HEK293 (cell line): ENCODE measurements around the gene SIK2.

Source experiments
- CTCF ChIA-PET: fragments of 350-600 bp; formaldehyde crosslinking; extraction: SDS; loops from one replicate; lab custom pipeline; 2021; ENCODE audit warnings: antibody characterized with exemption; lab: Yijun Ruan, JAX
- POLR2A ChIA-PET: fragments of 300-600 bp; formaldehyde crosslinking; extraction: SDS; loops from one replicate; lab custom pipeline; 2020; ENCODE audit warnings: antibody characterized with exemption, inconsistent platforms; lab: Yijun Ruan, JAX
- H3K27ac ChIP-seq: fragments of 200-500 bp; sonication (Bioruptor generic); 2 replicates; pipeline ENCODE4 v1.5.1; 2014; ENCODE audit warnings: low read depth, low read length, control low read depth, inconsistent platforms; ENCODE audit errors: extremely low read depth
- H3K36me3 ChIP-seq, 2 experiments: fragments of 200-500 bp in 1 of 2; sonication (Bioruptor generic) in 1 of 2; 1 replicate in 1 of 2; 2 replicates in 1 of 2; pipeline ENCODE4 v1.5.1; 2014 to 2017; ENCODE audit warnings: inconsistent platforms in 2 of 2, low read length in 2 of 2; ENCODE audit not compliant: control insufficient read depth in 2 of 2, insufficient read depth in 1 of 2
- H3K4me1 ChIP-seq: fragments of 200-500 bp; sonication (Bioruptor generic); 2 replicates; pipeline ENCODE4 v1.5.1; 2014; ENCODE audit warnings: mild to moderate bottlenecking, low read length, inconsistent platforms; ENCODE audit not compliant: control insufficient read depth, insufficient read depth
- H3K4me3 ChIP-seq: 2 replicates; pipeline ENCODE4 v1.5.1; 2011; ENCODE audit warnings: low read depth, mild to moderate bottlenecking, control low read depth, low read length, moderate library complexity
- H3K9me3 ChIP-seq: fragments of 200-500 bp; sonication (Bioruptor generic); 2 replicates; pipeline ENCODE4 v1.5.1; 2014; ENCODE audit warnings: low read depth, low read length, inconsistent platforms; ENCODE audit not compliant: control insufficient read depth, insufficient read depth
- BCL11B ChIP-seq: fragments of 450-650 bp; formaldehyde crosslinking; IDR thresholded peaks from 2 replicates; pipeline ENCODE4 v1.5.1; 2016; ENCODE audit warnings: low read depth, missing biosample characterization, missing genetic modification characterization
- FEZF1 ChIP-seq: fragments of 450-650 bp; formaldehyde crosslinking; IDR thresholded peaks from 2 replicates; pipeline ENCODE4 v1.5.1; 2016; ENCODE audit warnings: missing biosample characterization, missing genetic modification characterization
- PRDM10 ChIP-seq: fragments of 450-650 bp; formaldehyde crosslinking; IDR thresholded peaks from 2 replicates; pipeline ENCODE4 v1.5.1; 2016; ENCODE audit warnings: missing biosample characterization, missing genetic modification characterization
- TSHZ1 ChIP-seq: fragments of 450-650 bp; formaldehyde crosslinking; IDR thresholded peaks from 2 replicates; pipeline ENCODE4 v1.5.1; 2016; ENCODE audit warnings: missing biosample characterization, missing genetic modification characterization, borderline replicate concordance
- ZNF174 ChIP-seq: fragments of 450-650 bp; formaldehyde crosslinking; IDR thresholded peaks from 2 replicates; pipeline ENCODE4 v1.5.0; 2017; ENCODE audit warnings: missing biosample characterization, mild to moderate bottlenecking, missing genetic modification characterization
- ZNF239 ChIP-seq: fragments of 450-650 bp; formaldehyde crosslinking; IDR thresholded peaks from 2 replicates; pipeline ENCODE4 v1.5.1; 2016; ENCODE audit warnings: missing biosample characterization, missing genetic modification characterization
- ZNF280D ChIP-seq: fragments of 450-650 bp; formaldehyde crosslinking; IDR thresholded peaks from 2 replicates; pipeline ENCODE4 v1.5.1; 2016; ENCODE audit warnings: missing biosample characterization, missing genetic modification characterization
- ZNF391 ChIP-seq: fragments of 450-650 bp; formaldehyde crosslinking; IDR thresholded peaks from 2 replicates; pipeline ENCODE4 v1.5.1; 2016; ENCODE audit warnings: low read depth, missing biosample characterization, missing genetic modification characterization, borderline replicate concordance
- ZNF558 ChIP-seq: fragments of 450-650 bp; formaldehyde crosslinking; IDR thresholded peaks from 2 replicates; pipeline ENCODE4 v1.5.1; 2016; ENCODE audit warnings: missing biosample characterization, missing genetic modification characterization
- TF ChIP-seq, protein P1 (sequence below): fragments of 450-650 bp; IDR thresholded peaks from 2 replicates; pipeline ENCODE4 v1.5.1; 2018; ENCODE audit warnings: missing biosample characterization, missing genetic modification characterization
- TF ChIP-seq, protein P2 (sequence below): fragments of 450-650 bp; formaldehyde crosslinking; IDR thresholded peaks from 2 replicates; pipeline ENCODE4 v1.5.1; 2016; ENCODE audit warnings: missing biosample characterization, missing genetic modification characterization

SIK2 gene

GRCh38 chr11:111697933-111698371 is 95.7 kb downstream of the SIK2 start (continued):
- TF ChIP-seq PRDM10 (tag by site-specific recombination) (no peak), ZNF174 (tag by site-specific recombination) (no peak), FEZF1 (no peak), ZNF391 (no peak)
- TF ChIP-seq, all 188 proteins: peak for 0

- Histone ChIP-seq H3K27ac (no peak overlapping the region), H3K4me3 (no peak overlapping the region)
- POLR2A ChIA-PET: interaction anchor here (0.6 kb wide), 1 partner anchor 55 kb away, joined by 4 read pairs; no protein-coding TSS in a partner anchor
Observed at GRCh38 chr11:111698852-111699559, 96.8 kb downstream of the SIK2 start.

More at GRCh38 chr11:111698852-111699559, 96.8 kb downstream of the SIK2 start:
- Histone ChIP-seq H3K9me3 (no peaks in the 10 kb centered on the region), H3K36me3 (peaks cover 0 to 20% of the 10 kb centered on the region in 2 experiments; a peak in 1 of 3 replicates), H3K4me1 (no peaks in the 10 kb centered on the region)
- CTCF ChIA-PET: interaction anchor here (0.6 kb wide), 1 partner anchor 34 kb away, joined by 6 read pairs; no protein-coding TSS in a partner anchor
- TF ChIP-seq ZNF558 (no peak), ZNF280D (tag by site-specific recombination) (no peak), BCL11B (tag by site-specific recombination) (no peak), ZNF239 (no peak), TSHZ1 (tag by site-specific recombination) (no peak)
- TF ChIP-seq, protein P1, sequence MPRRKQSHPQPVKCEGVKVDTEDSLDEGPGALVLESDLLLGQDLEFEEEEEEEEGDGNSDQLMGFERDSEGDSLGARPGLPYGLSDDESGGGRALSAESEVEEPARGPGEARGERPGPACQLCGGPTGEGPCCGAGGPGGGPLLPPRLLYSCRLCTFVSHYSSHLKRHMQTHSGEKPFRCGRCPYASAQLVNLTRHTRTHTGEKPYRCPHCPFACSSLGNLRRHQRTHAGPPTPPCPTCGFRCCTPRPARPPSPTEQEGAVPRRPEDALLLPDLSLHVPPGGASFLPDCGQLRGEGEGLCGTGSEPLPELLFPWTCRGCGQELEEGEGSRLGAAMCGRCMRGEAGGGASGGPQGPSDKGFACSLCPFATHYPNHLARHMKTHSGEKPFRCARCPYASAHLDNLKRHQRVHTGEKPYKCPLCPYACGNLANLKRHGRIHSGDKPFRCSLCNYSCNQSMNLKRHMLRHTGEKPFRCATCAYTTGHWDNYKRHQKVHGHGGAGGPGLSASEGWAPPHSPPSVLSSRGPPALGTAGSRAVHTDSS (tag by site-specific recombination): no peak
- TF ChIP-seq, protein P2, sequence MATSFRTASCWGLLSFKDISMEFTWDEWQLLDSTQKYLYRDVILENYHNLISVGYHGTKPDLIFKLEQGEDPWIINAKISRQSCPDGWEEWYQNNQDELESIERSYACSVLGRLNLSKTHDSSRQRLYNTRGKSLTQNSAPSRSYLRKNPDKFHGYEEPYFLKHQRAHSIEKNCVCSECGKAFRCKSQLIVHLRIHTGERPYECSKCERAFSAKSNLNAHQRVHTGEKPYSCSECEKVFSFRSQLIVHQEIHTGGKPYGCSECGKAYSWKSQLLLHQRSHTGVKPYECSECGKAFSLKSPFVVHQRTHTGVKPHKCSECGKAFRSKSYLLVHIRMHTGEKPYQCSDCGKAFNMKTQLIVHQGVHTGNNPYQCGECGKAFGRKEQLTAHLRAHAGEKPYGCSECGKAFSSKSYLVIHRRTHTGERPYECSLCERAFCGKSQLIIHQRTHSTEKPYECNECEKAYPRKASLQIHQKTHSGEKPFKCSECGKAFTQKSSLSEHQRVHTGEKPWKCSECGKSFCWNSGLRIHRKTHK (tag by site-specific recombination): no peak
